Right lobe of liver (tissue), 4 donors: Measurements from ENCODE around the gene SNU13.

Source experiments
- POLR2A ChIP-seq: fragments of 450-650 bp; IDR thresholded peaks from one replicate; pipeline ENCODE4 v1.6.1; 2017; ENCODE audit warnings: antibody characterized with exemption, mild to moderate bottlenecking
- TF ChIP-seq, protein P1 (sequence below), 4 donors: fragments of 200-600 bp in 3 of 4; fragments of 450-650 bp in 1 of 4; IDR thresholded peaks; one replicate each; pipeline versions ENCODE4 v1.5.1 to v1.8.0; 2016 to 2022; ENCODE audit warnings: antibody characterized with exemption in 4 of 4, mild to moderate bottlenecking in 2 of 4
- donor health status: DM: no; HTN: no; CAD: no.
- donor health status: DM: no; HTN: no; CAD: no.
- donor health status: DM: no; HTN: yes; CAD: no.

DNA sequence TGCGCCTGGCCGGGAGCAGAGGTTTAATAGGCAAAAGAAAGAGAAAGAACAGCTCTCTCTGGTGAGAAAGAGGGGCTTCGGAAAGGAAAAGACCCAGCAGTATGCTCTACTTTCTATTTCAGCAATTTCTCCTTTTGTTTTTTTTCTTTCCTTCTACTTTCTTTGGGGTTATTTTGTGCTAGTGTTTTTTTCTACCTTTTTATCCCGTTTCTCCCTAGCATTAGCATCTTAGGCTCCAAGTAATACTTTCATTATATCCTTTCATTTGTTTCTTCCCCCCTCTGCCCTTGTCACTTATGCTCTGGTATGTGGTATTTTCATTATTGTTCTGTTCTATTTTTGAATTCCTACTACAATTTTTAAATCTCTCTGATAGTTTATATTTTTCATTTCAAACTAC is 4.5 kb downstream of the SNU13 start:
- no peak for TF ChIP-seq POLR2A
- TF ChIP-seq, protein P1, sequence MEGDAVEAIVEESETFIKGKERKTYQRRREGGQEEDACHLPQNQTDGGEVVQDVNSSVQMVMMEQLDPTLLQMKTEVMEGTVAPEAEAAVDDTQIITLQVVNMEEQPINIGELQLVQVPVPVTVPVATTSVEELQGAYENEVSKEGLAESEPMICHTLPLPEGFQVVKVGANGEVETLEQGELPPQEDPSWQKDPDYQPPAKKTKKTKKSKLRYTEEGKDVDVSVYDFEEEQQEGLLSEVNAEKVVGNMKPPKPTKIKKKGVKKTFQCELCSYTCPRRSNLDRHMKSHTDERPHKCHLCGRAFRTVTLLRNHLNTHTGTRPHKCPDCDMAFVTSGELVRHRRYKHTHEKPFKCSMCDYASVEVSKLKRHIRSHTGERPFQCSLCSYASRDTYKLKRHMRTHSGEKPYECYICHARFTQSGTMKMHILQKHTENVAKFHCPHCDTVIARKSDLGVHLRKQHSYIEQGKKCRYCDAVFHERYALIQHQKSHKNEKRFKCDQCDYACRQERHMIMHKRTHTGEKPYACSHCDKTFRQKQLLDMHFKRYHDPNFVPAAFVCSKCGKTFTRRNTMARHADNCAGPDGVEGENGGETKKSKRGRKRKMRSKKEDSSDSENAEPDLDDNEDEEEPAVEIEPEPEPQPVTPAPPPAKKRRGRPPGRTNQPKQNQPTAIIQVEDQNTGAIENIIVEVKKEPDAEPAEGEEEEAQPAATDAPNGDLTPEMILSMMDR (IDR thresholded peaks at IDR 0.05): no peak
